Stimulated activated CD4-positive, alpha-beta T cell treated with anti-CD3 and anti-CD28 coated beads, Interleukin-4, amount 100 ng/mL, for 24 hours (primary cell): ENCODE results near the gene DDX20.
"Not testable (repeated sequence)": the region's sequence is repeated elsewhere in the genome, so short reads cannot be mapped to it uniquely, and the experiment has no call there.

Source experiments
- DNase-seq: peaks from one replicate; pipeline ENCODE4 v3.0.0-alpha.2; 2020

DDX20 gene

DNA sequence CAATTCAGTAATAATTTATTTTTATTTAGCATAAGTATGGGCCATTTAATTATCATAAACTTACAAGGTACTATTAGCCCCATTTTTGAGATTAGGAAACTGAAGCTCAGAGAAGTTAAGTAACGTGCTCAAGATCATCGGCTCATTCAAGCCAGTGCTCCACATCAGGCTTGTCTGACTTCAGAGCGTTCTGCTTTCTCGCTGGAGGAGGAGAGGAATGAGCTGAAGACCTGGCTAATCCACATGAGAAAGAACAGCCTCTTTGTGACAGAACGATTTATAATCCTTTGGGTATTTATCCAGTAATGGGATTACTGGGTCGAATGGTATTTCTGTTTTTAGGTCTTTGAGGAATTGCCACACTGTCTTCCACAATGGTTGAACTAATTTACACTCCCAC, 39.7 kb downstream of the DDX20 start:
- DNase-seq, result no peak

DNA sequence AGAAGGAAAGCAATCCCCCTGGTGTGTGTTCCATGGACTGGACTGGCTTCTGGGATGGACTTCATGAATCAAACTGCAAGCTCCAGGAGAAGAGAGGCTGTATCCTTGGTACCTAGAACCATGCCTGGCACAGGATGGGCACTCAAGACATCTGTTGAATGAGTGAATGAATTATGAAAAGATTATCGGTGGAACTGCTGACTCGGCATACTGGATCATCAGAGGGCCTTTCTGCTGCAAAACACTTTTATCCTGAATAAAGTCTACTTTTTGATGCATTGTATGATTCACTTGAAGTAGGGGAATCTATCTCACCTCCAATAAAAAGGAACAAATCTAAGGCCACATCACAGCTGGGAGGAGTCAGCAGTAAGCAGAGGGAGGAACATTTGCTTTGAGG, 42.9 kb downstream of the DDX20 start:
- no peak for DNase-seq

DNA sequence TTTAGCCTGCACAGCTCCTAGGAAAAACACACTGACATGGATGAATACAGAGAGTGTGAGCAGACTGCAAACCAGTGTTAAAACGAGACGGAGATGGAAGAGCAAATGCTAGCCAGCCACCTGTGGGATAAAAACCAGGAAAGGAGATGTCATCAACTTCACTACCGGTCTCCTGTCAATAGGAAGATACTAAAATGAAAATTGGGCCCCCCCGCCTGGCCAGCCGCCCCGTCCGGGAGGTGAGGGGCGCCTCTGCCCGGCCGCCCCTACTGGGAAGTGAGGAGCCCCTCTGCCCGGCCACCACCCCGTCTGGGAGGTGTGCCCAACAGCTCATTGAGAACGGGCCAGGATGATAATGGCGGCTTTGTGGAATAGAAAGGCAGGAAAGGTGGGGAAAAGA, 44.0 kb downstream of the DDX20 start:
- not testable (repeated sequence) for DNase-seq

DNA sequence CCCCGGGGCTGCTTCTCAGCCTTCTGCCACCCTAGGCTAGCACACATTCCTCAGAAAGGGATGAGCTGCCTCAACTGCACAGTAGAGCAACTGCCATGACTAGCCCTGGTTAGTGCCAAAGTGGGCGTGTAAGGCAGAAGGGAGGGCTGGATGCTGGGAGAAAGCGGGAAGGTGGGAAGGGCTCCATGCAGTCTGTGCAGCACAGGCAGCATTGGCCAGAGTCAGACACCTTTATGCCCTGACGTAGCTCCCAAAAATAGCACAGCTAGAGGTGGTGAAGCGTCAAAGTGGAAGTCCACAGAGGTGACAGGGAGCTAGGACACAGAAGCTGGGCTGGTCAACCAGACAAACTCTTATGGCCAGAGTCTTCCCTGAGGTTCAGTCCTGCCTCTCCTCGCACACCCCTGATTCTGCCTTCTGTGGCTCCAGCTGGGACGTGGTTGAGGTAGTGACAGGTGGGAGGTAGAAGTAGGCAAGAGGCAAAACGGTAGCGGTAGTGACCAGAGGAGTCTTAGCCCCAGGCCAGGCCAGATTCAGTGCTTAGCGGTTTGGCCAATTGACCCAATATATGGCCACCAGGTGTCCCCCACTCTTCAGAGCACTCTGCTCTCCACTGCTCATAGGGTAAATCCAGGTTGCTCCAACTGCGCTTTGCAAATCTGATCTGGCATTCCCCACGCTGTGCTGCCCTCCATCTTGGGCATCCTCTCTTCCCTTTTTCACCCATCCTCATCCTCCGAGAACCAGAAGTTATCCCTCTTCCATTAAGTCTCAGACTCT, 45.6 kb downstream of the DDX20 start:
- no peak for DNase-seq

DNA sequence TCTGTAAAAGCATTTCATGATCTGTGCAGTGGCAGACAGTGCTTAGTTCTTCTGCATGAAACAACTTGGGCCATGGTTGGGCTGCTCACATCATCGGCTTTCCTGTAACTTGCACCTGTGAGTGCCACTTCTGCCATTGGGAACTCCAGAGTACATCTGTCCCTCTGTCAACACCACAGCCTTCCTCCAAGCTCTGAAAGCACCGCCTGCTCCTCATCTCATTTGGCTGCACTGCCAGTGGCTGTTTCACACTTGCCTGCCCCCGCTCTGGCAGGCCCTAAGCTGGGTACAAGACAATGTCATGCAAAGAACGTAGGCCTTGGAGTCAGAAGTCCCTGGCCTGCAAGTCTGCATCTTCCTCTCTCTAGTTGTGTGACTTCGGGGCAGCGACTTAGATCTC, 46.4 kb downstream of the DDX20 start:
- no peak for DNase-seq

DNA sequence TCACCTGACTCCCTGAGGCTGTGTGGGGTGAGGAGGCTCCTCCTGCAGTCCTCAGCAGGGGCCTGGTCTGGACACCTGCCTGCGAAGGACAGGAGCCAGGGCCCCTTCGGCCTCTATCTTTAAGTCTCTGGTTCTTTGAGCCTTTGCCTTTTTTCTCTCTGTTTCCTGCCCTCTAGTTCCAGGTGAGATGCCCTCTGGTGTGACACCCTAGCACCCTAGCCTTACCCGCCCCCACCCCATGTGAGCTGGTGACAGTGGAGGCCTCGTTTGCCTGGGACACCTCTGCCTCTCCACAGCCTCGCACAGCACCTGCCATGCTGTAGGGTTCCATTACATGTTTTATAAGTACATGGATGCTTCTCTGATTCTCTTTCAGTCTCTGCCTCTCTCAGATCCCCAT, 47.3 kb downstream of the DDX20 start:
- DNase-seq, result no peak

DNA sequence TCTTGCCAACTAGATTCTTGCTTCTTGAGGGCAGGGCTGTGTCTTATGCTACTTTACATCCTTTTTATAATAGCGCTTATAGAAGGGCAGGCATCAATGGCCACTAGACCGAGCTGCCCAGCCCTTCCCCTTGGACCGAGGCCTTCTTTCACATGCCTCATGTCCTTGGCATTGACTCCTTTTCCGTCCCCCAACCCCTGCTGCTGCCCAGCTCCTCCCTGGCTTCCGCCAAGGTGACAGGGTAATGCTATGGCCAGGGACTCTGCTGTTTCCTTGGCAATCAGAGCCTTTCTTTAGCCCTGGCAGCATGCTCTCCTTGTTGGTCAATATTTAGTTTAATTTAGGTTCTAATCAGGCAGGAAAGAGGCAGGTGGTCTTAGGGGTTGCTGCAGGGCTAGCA, 48.2 kb downstream of the DDX20 start:
- DNase-seq, result no peak

DNA sequence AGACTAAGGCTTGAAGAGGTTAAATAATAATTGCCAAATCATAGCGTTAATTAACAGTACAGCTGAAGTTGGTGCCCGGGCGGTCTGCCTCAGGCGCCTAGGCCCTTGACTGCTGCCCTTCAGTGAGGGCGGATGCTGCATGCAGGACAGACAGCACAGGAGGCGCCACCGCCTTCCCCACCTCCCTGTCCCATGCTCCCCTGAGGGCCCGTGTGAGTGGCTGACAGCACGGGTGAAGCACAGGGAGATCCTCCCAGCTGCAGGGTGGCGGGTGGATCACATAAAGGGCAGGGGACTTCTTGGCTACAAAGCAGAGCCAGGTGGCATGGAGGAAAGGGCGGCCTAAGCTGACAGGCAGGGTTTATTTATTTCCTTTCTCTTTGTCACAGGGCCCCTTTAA, 49.1 kb downstream of the DDX20 start:
- no peak for DNase-seq

DNA sequence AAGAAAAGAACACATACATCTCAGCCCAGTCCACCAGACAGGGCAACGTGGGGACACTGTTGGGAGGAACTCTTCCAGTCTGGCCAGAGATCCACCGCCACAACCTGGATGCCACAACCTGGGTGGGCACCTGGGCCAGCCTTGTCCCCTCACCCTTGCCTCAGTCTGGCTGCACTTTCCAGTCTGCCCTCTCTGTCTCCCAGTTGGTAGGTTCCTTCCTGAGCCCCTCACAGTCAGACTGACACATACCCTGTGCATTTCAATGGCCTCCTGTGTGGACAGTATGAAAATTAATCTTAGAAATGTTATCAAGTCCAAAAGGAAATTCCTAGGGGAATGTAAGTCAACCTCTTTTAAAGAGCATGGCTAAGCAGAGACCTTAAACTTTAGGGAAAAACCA, 49.5 kb downstream of the DDX20 start:
- DNase-seq, result no peak

DNA sequence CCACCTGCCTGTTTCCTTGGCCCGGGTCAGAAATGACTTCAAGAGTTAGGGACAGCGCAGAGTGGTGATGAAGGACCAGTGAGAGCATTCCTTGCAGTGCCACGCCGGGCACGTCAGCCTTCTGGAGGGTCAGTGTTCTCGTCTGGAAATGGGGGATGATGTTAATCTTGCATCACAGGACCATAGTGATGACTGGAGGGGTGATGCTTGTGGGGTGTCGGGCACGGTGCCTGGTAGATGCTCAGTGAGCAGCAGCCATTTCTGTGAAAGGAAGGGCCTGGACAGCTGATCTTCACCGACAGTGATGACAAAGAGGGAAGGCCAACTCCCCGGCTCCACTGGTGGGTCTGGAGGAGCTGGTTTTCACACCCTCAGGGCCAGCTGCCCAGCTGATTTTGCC, 56.2 kb downstream of the DDX20 start:
- DNase-seq, result no peak

DNA sequence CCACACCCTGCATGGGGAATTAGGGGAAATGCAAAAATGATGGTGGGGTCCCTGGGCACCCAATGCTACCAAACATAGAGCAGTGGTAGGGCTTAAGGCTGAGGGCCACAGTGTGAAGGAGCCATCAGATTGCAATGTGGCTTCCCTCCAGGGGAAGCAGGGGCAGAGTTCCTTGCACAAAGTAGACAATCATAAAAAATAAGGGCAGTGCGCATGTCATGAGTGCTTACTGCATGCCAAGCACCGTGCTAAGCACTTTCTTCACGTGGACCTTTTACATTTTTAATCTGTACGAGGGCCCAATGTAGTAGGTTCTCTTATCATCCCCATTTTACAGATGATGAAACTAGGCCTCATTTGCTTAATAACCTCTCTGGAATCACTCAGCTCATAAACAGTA, 56.6 kb downstream of the DDX20 start:
- DNase-seq, result no peak

DNA sequence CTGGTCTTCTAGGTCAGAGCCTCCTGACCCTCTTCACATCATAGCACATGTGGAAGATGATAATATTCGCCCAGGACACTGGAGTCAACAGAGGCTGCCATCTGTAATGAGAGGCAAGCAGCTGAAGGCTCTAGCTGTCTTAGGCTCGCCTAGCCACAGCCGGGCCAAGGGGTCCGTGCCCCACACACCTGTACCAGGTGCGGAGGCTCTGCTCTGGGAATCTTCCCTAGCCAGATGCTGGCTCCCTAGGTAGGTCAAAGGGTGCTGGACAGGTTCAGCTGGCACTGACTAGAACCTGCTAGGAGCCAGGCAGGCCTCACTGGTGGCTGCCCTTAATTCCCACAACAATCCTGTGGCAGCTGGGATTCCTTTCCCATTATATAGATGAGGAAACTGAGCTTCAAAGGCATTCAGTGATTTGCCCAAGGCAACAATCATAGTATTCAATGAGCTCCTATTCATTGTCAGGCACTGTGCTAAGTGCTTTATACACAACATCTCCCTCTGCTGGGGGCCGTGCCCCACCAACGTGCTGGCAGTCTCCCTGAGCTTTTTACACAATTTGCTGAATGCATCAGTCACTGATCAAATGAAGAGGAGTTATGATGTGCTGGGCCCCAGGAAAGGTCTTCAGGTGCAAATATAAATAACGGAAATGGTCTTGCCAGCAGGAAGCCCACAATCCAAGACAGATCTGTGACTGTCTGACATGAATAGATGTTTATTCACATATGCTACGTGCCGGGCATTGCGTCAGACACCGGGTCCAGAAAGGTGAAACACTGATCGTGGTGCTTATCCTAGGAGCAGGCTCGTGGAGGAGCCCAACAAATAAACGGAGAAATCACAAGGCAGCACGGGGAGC, 58.0 kb downstream of the DDX20 start:
- no peak for DNase-seq

DNA sequence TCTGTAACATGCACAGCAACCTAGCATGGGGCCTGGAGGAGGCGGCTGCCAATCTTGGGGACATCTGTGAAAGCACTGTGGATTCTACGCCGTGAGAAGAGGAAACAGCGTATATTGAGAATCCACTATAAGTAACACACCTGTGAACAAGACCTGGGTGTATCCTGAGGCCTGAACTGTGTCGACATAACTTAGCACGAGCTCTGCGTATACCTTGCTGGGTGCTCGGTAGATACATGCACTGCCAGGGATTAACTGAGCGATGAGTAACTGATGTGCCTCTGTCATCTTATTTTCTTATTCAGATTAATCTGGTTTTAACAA, 58.6 kb downstream of the DDX20 start:
- DNase-seq, result no peak

DNA sequence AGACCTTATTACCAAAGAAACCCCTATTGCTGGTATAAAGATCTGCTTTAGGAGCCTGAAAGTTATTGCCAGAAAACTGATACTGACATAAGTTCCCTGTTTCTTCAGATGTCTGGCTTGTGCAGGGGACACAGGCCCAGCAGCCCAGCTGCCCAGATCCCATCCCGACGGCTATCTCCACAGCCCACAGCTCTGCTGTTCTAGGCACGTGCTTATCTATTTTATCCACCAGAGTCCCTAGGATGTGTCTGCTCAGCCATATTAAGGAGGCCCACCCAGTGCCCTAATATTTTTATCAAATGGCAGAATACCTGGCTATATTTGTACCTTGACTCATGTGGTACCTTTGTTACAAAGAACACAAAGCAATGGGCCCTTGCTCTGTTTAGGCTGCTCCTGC, 58.9 kb downstream of the DDX20 start:
- no peak for DNase-seq
